Activated T-cell treated with anti-CD3 and anti-CD28 coated beads, Interleukin-2, amount 50 U/mL, for 4 hours (primary cell): Measurements from ENCODE around the gene PEX19. TPM values are rescaled to one million over a fixed set of nuclear protein-coding genes. Genes with fewer than 3 reads are reported as not detected.
"Not testable (repeated sequence)": the region's sequence is repeated elsewhere in the genome, so short reads cannot be mapped to it uniquely, and the experiment has no call there.

ENCODE experiments used
- ATAC-seq, 2 donors: fragments of 200-7000 bp; cut with Tn5 transposase; one replicate each; pipeline ENCODE4 v1.10.0; 2021
- DNase-seq: peaks from one replicate; pipeline ENCODE4 v3.0.0-alpha.2; 2020
- H3K27me3 Mint-ChIP-seq: one replicate; pipeline ENCODE4 v1.8.0; 2021; ENCODE audit warnings: low read depth, mixed read lengths
- H3K36me3 Mint-ChIP-seq: one replicate; pipeline ENCODE4 v1.8.0; 2022; ENCODE audit warnings: mixed read lengths; ENCODE audit not compliant: insufficient read depth
- H3K4me1 Mint-ChIP-seq: one replicate; pipeline ENCODE4 v1.8.0; 2021; ENCODE audit warnings: low read depth, mixed read lengths
- H3K4me3 Mint-ChIP-seq: one replicate; pipeline ENCODE4 v1.8.0; 2021; ENCODE audit warnings: mild to moderate bottlenecking, moderate library complexity, mixed read lengths
- H3K9me3 Mint-ChIP-seq: one replicate; pipeline ENCODE4 v1.8.0; 2021; ENCODE audit warnings: mixed read lengths
- total RNA-seq, 3 donors: library from RNA; stranded (reverse); gene quantifications; one replicate each; pipeline ENCODE4 v1.2.1, GENCODE V29; 2021

PEX19 gene
- total RNA-seq, 3 donors from 2014 or later = 55.1 to 64.3 (median 57.9) TPM

- DNase-seq (no peak), ATAC-seq (no peak)
- no peaks in the 10 kb centered on the region for H3K9me3 Mint-ChIP-seq
- H3K27me3 Mint-ChIP-seq = no peaks in the 10 kb centered on the region
- H3K36me3 Mint-ChIP-seq = peaks cover 66% of the 10 kb centered on the region
- no peak overlapping the region for H3K4me3 Mint-ChIP-seq
- no peaks in the 10 kb centered on the region for H3K4me1 Mint-ChIP-seq
Observed at GRCh38 chr1:160293020-160293968, 8.4 kb upstream of the PEX19 start.

GRCh38 chr1:160291248-160292220 lies 6.6 kb upstream of the PEX19 start:
- no peaks in the 10 kb centered on the region for H3K4me1 Mint-ChIP-seq
- DNase-seq (peak; percentile 58), ATAC-seq (peak; percentile 96 to 98)
- no peak overlapping the region for H3K4me3 Mint-ChIP-seq
- peaks cover 54% of the 10 kb centered on the region for H3K36me3 Mint-ChIP-seq
- no peaks in the 10 kb centered on the region for H3K27me3 Mint-ChIP-seq
- H3K9me3 Mint-ChIP-seq = no peaks in the 10 kb centered on the region

DNA sequence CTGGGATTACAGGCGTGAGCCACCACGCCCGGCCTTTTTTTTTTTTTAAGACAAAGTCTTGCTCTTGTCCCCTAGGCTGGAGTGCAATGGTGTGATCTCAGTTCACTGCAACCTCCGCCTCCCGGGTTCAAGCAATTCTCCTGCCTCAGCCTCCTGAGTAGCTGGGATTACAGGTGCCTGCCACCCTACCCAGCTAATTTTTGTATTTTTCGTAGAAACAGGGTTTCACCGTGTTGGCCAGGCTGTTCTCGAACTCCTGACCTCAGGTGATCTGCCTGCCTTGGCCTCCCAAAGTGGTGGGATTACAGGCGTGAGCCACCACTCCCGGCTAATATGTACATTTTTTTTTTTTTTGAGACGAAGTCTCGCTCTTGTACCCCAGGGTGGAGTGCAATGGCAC lies 2.8 kb upstream of the PEX19 start:
- not testable (repeated sequence) for H3K4me3 Mint-ChIP-seq, H3K9me3 Mint-ChIP-seq, ATAC-seq, H3K27me3 Mint-ChIP-seq, DNase-seq
- H3K36me3 Mint-ChIP-seq = peaks cover 26% of the 10 kb centered on the region
- H3K4me1 Mint-ChIP-seq = peaks cover 21% of the 10 kb centered on the region

DNA sequence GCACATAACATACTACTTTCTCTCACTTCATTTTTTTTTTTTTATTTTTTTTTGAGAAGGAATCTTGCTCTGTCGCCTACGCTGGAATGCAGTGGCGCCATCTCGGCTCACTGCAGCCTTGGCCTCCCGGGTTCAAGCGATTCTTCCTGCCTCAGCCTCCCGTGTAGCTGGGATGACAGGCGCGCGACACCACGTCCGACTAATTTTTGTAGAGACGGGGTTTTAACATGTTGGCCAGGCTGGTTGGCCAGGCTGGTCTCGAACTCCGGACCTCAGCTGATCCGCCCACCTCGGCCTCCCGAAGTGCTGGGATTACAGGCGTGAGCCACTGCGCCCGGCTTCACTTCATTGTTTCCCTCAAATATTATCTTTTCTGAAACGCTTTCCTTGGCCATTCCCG lies 573 bp upstream of the PEX19 start:
- ATAC-seq (no peak), DNase-seq (no peak)
- no peaks in the 10 kb centered on the region for H3K9me3 Mint-ChIP-seq
- H3K4me1 Mint-ChIP-seq = peaks cover 21% of the 10 kb centered on the region
- peak overlapping the region; percentile 97 for H3K4me3 Mint-ChIP-seq
- H3K27me3 Mint-ChIP-seq = no peaks in the 10 kb centered on the region
- peaks cover 21% of the 10 kb centered on the region for H3K36me3 Mint-ChIP-seq

GRCh38 chr1:160284220-160284781 lies 632 bp downstream of the PEX19 start:
- Mint-ChIP-seq H3K4me3 (peak overlapping the region; percentile 97), H3K27me3 (no peaks in the 10 kb centered on the region), H3K36me3 (peaks cover 22% of the 10 kb centered on the region), H3K9me3 (no peaks in the 10 kb centered on the region), H3K4me1 (peaks cover 21% of the 10 kb centered on the region)
- ATAC-seq = peak; percentile 36 to 42
- no peak for DNase-seq

DNA sequence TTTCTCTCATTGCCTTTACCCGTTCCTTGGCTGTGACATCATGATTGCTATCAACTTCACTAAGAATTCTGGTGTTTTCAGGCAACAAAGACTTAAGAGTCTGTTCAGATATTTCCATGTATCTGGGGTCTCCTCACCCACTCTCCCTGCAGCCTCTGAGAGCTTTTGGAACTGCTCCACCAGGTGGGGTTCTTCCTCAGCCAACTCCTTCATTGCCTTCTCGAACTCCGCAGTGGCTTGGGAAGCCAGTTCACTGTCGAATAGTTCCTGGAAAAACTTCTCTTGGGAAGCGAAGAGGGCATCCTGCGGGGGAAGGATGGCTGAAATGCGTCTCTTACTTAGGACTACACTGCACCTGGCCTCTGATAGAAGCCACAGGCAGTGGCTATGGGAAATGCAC lies 2.1 kb downstream of the PEX19 start:
- ATAC-seq (no peak), DNase-seq (no peak)
- Mint-ChIP-seq H3K9me3 (no peaks in the 10 kb centered on the region), H3K4me1 (peaks cover 21% of the 10 kb centered on the region), H3K27me3 (no peaks in the 10 kb centered on the region), H3K36me3 (peaks cover 18% of the 10 kb centered on the region), H3K4me3 (no peak overlapping the region)

DNA sequence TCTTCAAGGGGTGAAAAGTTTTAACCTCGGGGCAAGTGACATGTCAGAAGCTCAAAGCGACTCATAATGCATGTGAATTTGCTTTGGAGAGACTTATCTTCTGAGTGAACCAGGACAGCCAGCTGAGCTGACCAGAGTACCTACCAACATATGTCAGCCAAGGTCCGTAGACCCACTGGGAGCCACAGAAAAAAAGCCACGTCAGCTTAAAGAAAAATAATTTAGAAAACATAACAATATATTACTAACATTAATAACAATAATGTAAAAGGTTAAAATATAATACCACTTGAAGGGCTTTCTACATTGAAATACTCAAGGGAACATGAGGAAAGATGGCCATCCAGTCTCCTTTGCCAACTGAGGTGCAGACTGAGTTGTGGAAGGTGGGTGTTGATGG lies 6.9 kb downstream of the PEX19 start:
- Mint-ChIP-seq H3K9me3 (no peaks in the 10 kb centered on the region), H3K4me1 (no peaks in the 10 kb centered on the region)

GRCh38 chr1:160277330-160277729 lies 7.6 kb downstream of the PEX19 start:
- Mint-ChIP-seq H3K4me3 (no peak overlapping the region), H3K9me3 (no peaks in the 10 kb centered on the region), H3K4me1 (no peaks in the 10 kb centered on the region), H3K27me3 (no peaks in the 10 kb centered on the region), H3K36me3 (peaks cover 22% of the 10 kb centered on the region)
- DNase-seq (no peak), ATAC-seq (no peak)

More for the DNA sequence above, 6.9 kb downstream of the PEX19 start:
- Mint-ChIP-seq H3K27me3 (no peaks in the 10 kb centered on the region), H3K36me3 (peaks cover 22% of the 10 kb centered on the region), H3K4me3 (no peak overlapping the region)
- DNase-seq = no peak
- ATAC-seq = no peak

DNA sequence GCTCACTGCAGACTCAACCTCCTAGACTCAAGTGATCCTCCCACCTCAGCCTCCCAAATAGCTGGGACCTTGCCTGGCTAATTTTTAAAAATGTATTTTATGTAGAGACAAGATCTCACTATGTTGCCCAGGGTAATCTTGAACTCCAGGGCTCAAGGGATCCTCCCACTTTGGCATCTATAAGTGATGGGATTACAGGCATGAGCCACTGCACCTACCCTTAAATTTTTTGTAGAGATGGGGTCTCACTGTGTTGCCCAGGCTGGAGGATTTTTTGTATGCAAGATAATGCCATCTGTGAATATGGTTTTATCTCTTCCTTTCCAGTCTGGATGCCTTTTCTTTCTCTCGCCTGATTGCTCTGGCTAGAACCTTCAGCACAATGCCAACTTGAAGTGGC lies 13.9 kb downstream of the PEX19 start:
- Mint-ChIP-seq H3K4me1 (no peaks in the 10 kb centered on the region), H3K27me3 (no peaks in the 10 kb centered on the region), H3K36me3 (peaks cover under 1% of the 10 kb centered on the region), H3K4me3 (no peak overlapping the region), H3K9me3 (no peaks in the 10 kb centered on the region)
- ATAC-seq (no peak), DNase-seq (no peak)

DNA sequence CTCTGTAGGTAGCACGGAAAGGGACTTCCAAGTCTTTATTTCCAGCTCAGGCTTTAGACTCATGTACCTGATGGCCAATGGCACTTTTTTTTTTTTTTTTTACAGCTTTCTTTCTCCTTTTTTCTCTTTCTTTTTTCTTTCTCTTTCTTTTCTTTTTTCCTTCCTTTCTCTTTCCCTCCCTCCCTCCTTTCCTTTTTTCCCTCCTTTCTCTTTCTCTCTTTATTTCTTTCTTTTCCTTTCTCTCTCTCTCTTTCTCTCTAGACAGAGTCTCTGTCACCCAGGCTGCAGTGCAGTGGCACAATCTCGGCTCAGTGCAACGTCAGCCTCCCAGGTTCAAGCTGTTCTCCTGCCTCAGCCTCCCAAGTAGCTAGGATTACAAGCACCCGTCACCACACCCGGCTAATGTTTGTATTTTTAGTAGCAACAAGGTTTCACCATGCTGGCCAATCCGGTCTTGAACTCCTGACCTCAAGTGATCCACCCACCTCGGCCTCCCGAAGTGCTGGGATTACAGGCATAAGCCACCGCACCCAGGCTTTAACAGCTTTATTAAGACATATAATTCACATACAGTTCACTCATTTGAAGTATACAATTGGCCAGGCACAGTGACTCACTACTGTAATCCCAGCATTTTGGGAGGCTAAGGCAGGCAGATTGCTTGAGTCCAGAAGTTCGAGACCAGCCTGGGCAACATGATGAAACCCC lies 17.5 kb downstream of the PEX19 start:
- H3K27me3 Mint-ChIP-seq = no peaks in the 10 kb centered on the region
- no peak overlapping the region for H3K4me3 Mint-ChIP-seq
- no peak for ATAC-seq
- H3K36me3 Mint-ChIP-seq = no peaks in the 10 kb centered on the region
- peaks cover 13% of the 10 kb centered on the region for H3K4me1 Mint-ChIP-seq
- no peak for DNase-seq
- no peaks in the 10 kb centered on the region for H3K9me3 Mint-ChIP-seq

GRCh38 chr1:160264795-160265307 lies 20.1 kb downstream of the PEX19 start:
- ATAC-seq (no peak), DNase-seq (no peak)
- no peak overlapping the region for H3K4me3 Mint-ChIP-seq
- no peaks in the 10 kb centered on the region for H3K9me3 Mint-ChIP-seq
- no peaks in the 10 kb centered on the region for H3K27me3 Mint-ChIP-seq
- peaks cover 27% of the 10 kb centered on the region for H3K4me1 Mint-ChIP-seq
- H3K36me3 Mint-ChIP-seq = peaks cover 7% of the 10 kb centered on the region

GRCh38 chr1:160261893-160262794 lies 22.8 kb downstream of the PEX19 start, which contains the start of gene DCAF8:
Gene DCAF8, minus strand, starts transcription at chr1:160262549. Its CDS starts 18,541 bp downstream, at chr1:160244008.
- Mint-ChIP-seq H3K4me1 (peaks cover 49% of the 10 kb centered on the region), H3K36me3 (peaks cover 14% of the 10 kb centered on the region), H3K27me3 (no peaks in the 10 kb centered on the region), H3K4me3 (peak within 1 kb of the TSS; percentile 93), H3K9me3 (no peaks in the 10 kb centered on the region)
- ATAC-seq = peak; percentile 86 to 88
- DNase-seq = peak; percentile 95

DNA sequence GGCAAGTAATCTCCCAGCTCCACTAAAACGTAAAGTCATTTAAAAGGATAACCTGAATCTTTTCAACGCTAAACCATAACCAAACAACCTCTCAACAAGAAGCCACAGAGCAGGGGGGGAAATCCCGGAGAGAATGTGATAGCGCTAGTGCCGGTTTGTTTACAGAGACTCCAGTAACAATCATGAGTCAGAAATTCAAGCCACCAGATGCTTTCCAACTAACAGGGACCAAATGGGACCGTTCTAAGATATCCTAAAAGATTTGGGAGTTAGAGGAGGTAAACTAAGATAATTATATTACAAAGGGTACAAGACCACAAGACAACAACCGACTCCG lies 23.4 kb downstream of the PEX19 start:
- H3K4me1 Mint-ChIP-seq = peaks cover 53% of the 10 kb centered on the region

More for the DNA sequence above, 23.4 kb downstream of the PEX19 start:
- Mint-ChIP-seq H3K4me3 (peak overlapping the region; percentile 93), H3K27me3 (no peaks in the 10 kb centered on the region), H3K9me3 (no peaks in the 10 kb centered on the region), H3K36me3 (peaks cover 14% of the 10 kb centered on the region)
- ATAC-seq (peak; percentile 65 to 70), DNase-seq (peak; percentile 63)
